Ishikawa (cell line): Measurements from ENCODE around the gene ZMIZ1.

Experiments used
- CEBPB ChIP-seq: IDR thresholded peaks from 2 replicates; pipeline ENCODE4 v1.6.1; 2012
- CREB1 ChIP-seq: IDR thresholded peaks from 2 replicates; pipeline ENCODE4 v1.6.1; 2012; ENCODE audit warnings: low read depth
- EP300 ChIP-seq: IDR thresholded peaks from 2 replicates; pipeline ENCODE4 v1.6.1; 2012; ENCODE audit warnings: borderline replicate concordance
- MAX ChIP-seq: IDR thresholded peaks from 2 replicates; pipeline ENCODE4 v1.6.1; 2012
- NFIC ChIP-seq: IDR thresholded peaks from 2 replicates; pipeline ENCODE4 v1.6.1; 2012
- RAD21 ChIP-seq: IDR thresholded peaks from 2 replicates; pipeline ENCODE4 v1.6.1; 2012; ENCODE audit warnings: low read depth
- REST ChIP-seq: IDR thresholded peaks from 2 replicates; pipeline ENCODE4 v1.6.1; 2012; ENCODE audit warnings: low read depth, mild to moderate bottlenecking
- TAF1 ChIP-seq: IDR thresholded peaks from 2 replicates; pipeline ENCODE4 v1.6.1; 2012; ENCODE audit warnings: low read depth, mild to moderate bottlenecking
- TEAD4 ChIP-seq: IDR thresholded peaks from 2 replicates; pipeline ENCODE4 v1.6.1; 2012
- YY1 ChIP-seq: IDR thresholded peaks from 2 replicates; pipeline ENCODE4 v1.6.1; 2012; ENCODE audit warnings: low read depth

- no peak for TF ChIP-seq NFIC
- no peak for TF ChIP-seq RAD21
- TF ChIP-seq CREB1, result no peak
- TF ChIP-seq REST, result no peak
- TF ChIP-seq TEAD4, result no peak
- TF ChIP-seq CEBPB, result no peak
- TF ChIP-seq YY1, result no peak
- TF ChIP-seq EP300, result no peak
- TF ChIP-seq MAX, result no peak
- no peak for TF ChIP-seq TAF1
Observed at GRCh38 chr10:79243181-79244067, 174.7 kb downstream of the ZMIZ1 start.
